Effector memory CD8-positive, alpha-beta T cell (primary cell): ENCODE data around the gene BTBD10.

Source experiments
- ATAC-seq: fragments of 150-1000 bp; cut with Tn5 transposase; replicated peaks from 2 replicates; pipeline ENCODE4 v1.10.0; 2021; ENCODE audit warnings: mild to moderate bottlenecking, moderate library complexity
- DNase-seq, 3 experiments: peaks; one replicate each; pipeline ENCODE4 v3.0.0; 2021
- H3K27ac Mint-ChIP-seq, 2 donors: one replicate each; pipeline ENCODE4 v1.8.0; 2022; ENCODE audit warnings: mild to moderate bottlenecking in 2 of 2, mixed read lengths in 2 of 2, moderate library complexity in 2 of 2
- H3K27me3 Mint-ChIP-seq, 2 donors: one replicate each; pipeline ENCODE4 v1.8.0; 2022; ENCODE audit warnings: mixed read lengths in 2 of 2
- H3K36me3 Mint-ChIP-seq: one replicate; pipeline ENCODE4 v1.8.0; 2022; ENCODE audit warnings: mild to moderate bottlenecking, moderate library complexity, mixed read lengths; ENCODE audit not compliant: insufficient read depth
- H3K4me1 Mint-ChIP-seq, 2 donors: one replicate each; pipeline ENCODE4 v1.8.0; 2022; ENCODE audit warnings: low read depth in 2 of 2, mixed read lengths in 2 of 2
- H3K4me3 Mint-ChIP-seq, 2 donors: one replicate each; pipeline ENCODE4 v1.8.0; 2022; ENCODE audit warnings: mild to moderate bottlenecking in 2 of 2, mixed read lengths in 2 of 2, moderate library complexity in 2 of 2
- H3K9me3 Mint-ChIP-seq, 2 donors: one replicate each; pipeline ENCODE4 v1.8.0; 2022; ENCODE audit warnings: mixed read lengths in 2 of 2

BTBD10 gene

DNA sequence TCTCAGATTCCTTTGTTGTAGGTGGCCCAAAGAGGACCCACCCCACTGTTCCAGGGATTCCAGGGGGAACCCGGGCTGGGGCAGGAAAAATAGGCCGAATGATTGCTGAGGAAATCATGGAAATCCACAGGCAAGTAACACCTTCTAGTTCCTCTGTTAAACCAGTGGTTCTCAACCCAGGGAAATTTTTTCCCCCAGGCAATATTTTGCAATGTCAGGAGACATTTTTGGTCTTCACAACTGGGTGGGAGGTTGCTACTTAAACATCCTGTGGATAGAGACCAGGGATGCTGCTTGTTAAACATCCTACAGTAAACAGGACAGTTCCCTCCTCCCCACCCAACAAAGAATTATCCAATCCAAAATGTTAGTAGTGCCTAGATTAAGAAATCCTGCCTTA lies 84.7 kb downstream of the BTBD10 start:
- H3K36me3 Mint-ChIP-seq: peaks cover 51% of the 10 kb centered on the region
- ATAC-seq: no peak

GRCh38 chr11:13376838-13377237 lies 86.2 kb downstream of the BTBD10 start:
- Mint-ChIP-seq H3K4me1 (peaks cover 7 to 11% of the 10 kb centered on the region in 2 donors), H3K36me3 (peaks cover 41% of the 10 kb centered on the region), H3K27me3 (no peaks in the 10 kb centered on the region), H3K27ac (peak overlapping the region; percentile 67 to 72), H3K4me3 (no peak overlapping the region), H3K9me3 (no peaks in the 10 kb centered on the region)
- no peak for ATAC-seq
- DNase-seq: no peak

More for the DNA sequence above, 84.7 kb downstream of the BTBD10 start:
- Mint-ChIP-seq H3K4me1 (peaks cover 10 to 11% of the 10 kb centered on the region in 2 donors), H3K27me3 (no peaks in the 10 kb centered on the region), H3K4me3 (no peak overlapping the region), H3K27ac (no peak overlapping the region), H3K9me3 (no peaks in the 10 kb centered on the region)
- DNase-seq: no peak

DNA sequence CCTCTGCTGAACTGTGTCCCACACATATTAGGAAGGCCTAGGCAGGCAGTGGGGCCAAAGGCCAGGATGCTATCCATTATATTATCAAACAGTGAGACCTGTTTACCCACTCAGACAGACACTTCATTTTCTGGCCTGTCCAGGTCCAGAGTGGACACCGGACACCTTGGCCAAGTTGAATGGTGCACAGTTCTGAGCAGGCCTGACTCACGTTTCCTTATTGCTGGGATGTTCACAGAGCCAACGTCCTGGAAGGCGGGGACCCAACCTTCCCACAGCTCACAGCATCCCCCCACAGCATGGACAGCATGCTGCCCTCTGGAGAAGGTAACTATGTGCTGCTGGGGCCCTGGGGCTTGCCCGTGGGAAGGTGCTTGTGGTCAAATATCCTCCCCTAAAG lies 86.6 kb downstream of the BTBD10 start:
- Mint-ChIP-seq H3K4me1 (peaks cover 7 to 11% of the 10 kb centered on the region in 2 donors), H3K36me3 (peaks cover 39% of the 10 kb centered on the region), H3K4me3 (no peak overlapping the region), H3K9me3 (no peaks in the 10 kb centered on the region), H3K27ac (peak overlapping the region in 1 of 2 donors; percentile 67), H3K27me3 (no peaks in the 10 kb centered on the region)
- DNase-seq (no peak), ATAC-seq (no peak)

DNA sequence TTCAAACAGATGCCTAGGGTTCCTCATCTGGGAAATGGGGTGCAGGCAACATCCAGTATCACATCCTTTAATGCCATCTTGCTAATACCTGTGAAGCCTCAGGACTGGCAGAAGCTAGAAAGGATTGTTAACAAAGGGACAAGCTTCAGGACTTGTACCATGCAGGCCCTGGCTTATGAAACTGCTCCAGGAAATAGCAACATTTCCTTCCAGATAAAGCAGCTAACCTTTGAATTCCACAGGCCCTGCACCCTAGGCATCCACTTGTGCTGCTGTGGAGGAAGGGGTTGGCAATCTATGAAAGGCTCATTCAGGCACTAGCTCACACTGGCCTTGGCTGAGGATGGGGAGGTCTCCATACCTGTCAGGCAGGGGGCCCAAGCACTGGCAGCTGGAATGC lies 87.2 kb downstream of the BTBD10 start:
- Mint-ChIP-seq H3K9me3 (no peaks in the 10 kb centered on the region), H3K4me3 (no peak overlapping the region), H3K36me3 (peaks cover 35% of the 10 kb centered on the region), H3K27me3 (no peaks in the 10 kb centered on the region), H3K4me1 (peaks cover 7 to 11% of the 10 kb centered on the region in 2 donors), H3K27ac (peak overlapping the region in 1 of 2 donors; percentile 67)
- ATAC-seq: no peak
- DNase-seq: no peak

DNA sequence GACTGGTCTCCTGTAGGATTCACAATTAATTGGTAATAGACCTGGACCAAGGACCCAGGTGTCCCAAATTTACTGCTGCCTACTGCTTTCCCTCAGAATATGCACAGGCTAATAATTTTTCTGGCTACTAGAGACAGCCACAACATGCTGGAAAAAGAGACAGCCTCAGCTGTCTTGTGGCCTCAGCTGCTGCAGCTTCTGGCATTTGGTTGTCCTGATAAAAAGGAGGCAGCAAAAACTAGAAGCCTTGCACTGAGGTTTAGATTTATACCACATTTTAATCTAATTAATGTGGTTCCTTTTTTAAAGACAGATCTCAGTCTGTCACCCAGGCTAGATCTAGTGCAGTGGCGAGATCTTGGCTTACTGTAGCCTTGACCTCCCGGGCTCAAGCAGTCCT lies 89.8 kb downstream of the BTBD10 start:
- no peak overlapping the region for H3K4me3 Mint-ChIP-seq
- ATAC-seq (no peak), DNase-seq (no peak)
- peaks cover 31% of the 10 kb centered on the region for H3K36me3 Mint-ChIP-seq
- no peaks in the 10 kb centered on the region for H3K27me3 Mint-ChIP-seq
- peaks cover 6 to 11% of the 10 kb centered on the region in 2 donors for H3K4me1 Mint-ChIP-seq
- no peak overlapping the region for H3K27ac Mint-ChIP-seq
- H3K9me3 Mint-ChIP-seq: no peaks in the 10 kb centered on the region

- Mint-ChIP-seq H3K27ac (peak overlapping the region in 1 of 2 donors; percentile 24), H3K36me3 (peaks cover 46% of the 10 kb centered on the region), H3K4me3 (no peak overlapping the region), H3K27me3 (no peaks in the 10 kb centered on the region), H3K9me3 (no peaks in the 10 kb centered on the region), H3K4me1 (no peaks in the 10 kb centered on the region)
- DNase-seq (no peak), ATAC-seq (no peak)
These were observed 95.0 kb downstream of the BTBD10 start for GRCh38 chr11:13368041-13368446.

DNA sequence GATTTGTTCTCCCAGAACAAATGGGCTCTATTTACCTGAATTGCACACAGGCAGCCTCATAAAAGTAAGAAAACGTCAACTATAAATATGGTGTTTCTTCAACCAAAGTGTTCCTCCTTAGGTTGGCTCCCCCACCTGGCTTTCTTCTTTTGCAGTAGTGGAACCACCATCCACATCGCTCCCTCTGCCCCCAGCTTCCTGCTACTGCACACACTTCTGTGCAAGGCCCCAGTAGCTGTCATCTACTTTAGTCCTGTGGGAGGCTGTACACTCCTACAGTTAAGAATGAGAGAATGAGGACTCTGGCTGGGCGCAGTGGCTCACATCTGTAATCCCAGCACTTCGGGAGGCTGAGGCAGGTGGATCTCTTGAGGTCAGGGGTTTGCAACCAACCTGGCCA lies 95.9 kb downstream of the BTBD10 start:
- ATAC-seq: no peak
- Mint-ChIP-seq H3K27ac (peak overlapping the region in 1 of 2 donors; percentile 67), H3K9me3 (no peaks in the 10 kb centered on the region)

GRCh38 chr11:13366266-13367026 lies 96.6 kb downstream of the BTBD10 start:
- DNase-seq: no peak
- no peaks in the 10 kb centered on the region for H3K9me3 Mint-ChIP-seq
- no peak for ATAC-seq
- no peak overlapping the region for H3K4me3 Mint-ChIP-seq
- H3K36me3 Mint-ChIP-seq: peaks cover 56% of the 10 kb centered on the region
- peak overlapping the region in 1 of 2 donors; percentile 67 for H3K27ac Mint-ChIP-seq
- no peaks in the 10 kb centered on the region for H3K27me3 Mint-ChIP-seq
- H3K4me1 Mint-ChIP-seq: no peaks in the 10 kb centered on the region

More for the DNA sequence above, 95.9 kb downstream of the BTBD10 start:
- Mint-ChIP-seq H3K4me1 (no peaks in the 10 kb centered on the region), H3K4me3 (no peak overlapping the region), H3K36me3 (peaks cover 51% of the 10 kb centered on the region), H3K27me3 (no peaks in the 10 kb centered on the region)
- no peak for DNase-seq

DNA sequence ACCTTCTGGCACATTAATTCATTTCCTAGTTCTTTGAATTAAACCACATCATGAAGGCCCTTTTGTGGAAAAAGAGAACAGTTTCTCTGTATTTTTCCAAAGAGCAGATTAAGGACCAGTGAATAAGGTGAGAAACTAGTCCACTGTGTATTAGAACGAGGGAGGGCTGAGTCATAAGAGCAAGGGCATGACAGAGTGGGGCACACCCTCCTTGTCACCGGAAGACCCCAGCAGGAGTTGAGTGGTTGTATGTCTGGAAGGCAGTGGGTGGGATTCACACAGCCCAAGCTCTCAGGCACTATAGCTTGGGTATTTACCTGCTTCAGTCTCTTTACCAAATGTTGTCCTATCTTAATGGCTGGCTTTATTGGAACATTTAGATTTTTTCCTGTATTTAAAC lies 98.6 kb downstream of the BTBD10 start:
- Mint-ChIP-seq H3K36me3 (peaks cover 71% of the 10 kb centered on the region), H3K27me3 (no peaks in the 10 kb centered on the region), H3K9me3 (no peaks in the 10 kb centered on the region), H3K4me3 (no peak overlapping the region), H3K27ac (peak overlapping the region; percentile 39 to 52), H3K4me1 (no peaks in the 10 kb centered on the region)
- DNase-seq: no peak
- ATAC-seq: no peak

GRCh38 chr11:13362596-13363109 lies 100.4 kb downstream of the BTBD10 start:
- Mint-ChIP-seq H3K4me1 (no peaks in the 10 kb centered on the region), H3K9me3 (no peaks in the 10 kb centered on the region), H3K27ac (peak overlapping the region in 1 of 2 donors; percentile 35), H3K27me3 (no peaks in the 10 kb centered on the region), H3K4me3 (no peak overlapping the region), H3K36me3 (peaks cover 80% of the 10 kb centered on the region)
- ATAC-seq (no peak), DNase-seq (no peak)

GRCh38 chr11:13358596-13359270 lies 104.3 kb downstream of the BTBD10 start:
- H3K27ac Mint-ChIP-seq: no peak overlapping the region
- ATAC-seq (no peak), DNase-seq (no peak)
- H3K9me3 Mint-ChIP-seq: no peaks in the 10 kb centered on the region
- peaks cover 0 to 5% of the 10 kb centered on the region in 2 donors for H3K4me1 Mint-ChIP-seq
- H3K4me3 Mint-ChIP-seq: no peak overlapping the region
- peaks cover 71% of the 10 kb centered on the region for H3K36me3 Mint-ChIP-seq
- H3K27me3 Mint-ChIP-seq: no peaks in the 10 kb centered on the region

DNA sequence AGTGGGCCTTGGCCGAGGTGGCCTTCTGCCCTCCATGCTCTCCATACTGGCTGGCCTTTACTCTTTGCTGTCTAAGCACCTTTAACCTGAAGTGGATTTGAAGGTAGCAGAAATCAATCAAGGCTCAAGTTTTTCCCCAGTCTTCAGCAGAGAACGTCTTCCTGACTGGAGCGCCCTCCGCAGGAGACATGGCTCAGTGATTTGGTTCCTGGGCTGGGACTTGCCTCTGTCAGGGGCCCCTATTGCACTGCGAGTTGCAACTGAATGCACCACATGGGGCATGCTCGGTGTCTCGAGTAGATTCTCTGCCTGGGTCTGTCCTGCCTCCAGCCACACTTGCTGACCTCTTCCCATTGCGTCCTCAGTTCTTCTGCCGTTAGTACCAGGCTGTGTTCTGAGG lies 105.8 kb downstream of the BTBD10 start:
- peaks cover 0 to 6% of the 10 kb centered on the region in 2 donors for H3K4me1 Mint-ChIP-seq
- no peak overlapping the region for H3K4me3 Mint-ChIP-seq
- no peaks in the 10 kb centered on the region for H3K27me3 Mint-ChIP-seq
- H3K27ac Mint-ChIP-seq: no peak overlapping the region
- H3K36me3 Mint-ChIP-seq: peaks cover 67% of the 10 kb centered on the region
- no peaks in the 10 kb centered on the region for H3K9me3 Mint-ChIP-seq
- DNase-seq: no peak
- no peak for ATAC-seq

- no peaks in the 10 kb centered on the region for H3K27me3 Mint-ChIP-seq
- DNase-seq (no peak), ATAC-seq (no peak)
- H3K4me1 Mint-ChIP-seq: peaks cover 14 to 16% of the 10 kb centered on the region in 2 donors
- H3K27ac Mint-ChIP-seq: peak overlapping the region in 1 of 2 donors; percentile 49
- H3K4me3 Mint-ChIP-seq: no peak overlapping the region
- H3K36me3 Mint-ChIP-seq: peaks cover 58% of the 10 kb centered on the region
- no peaks in the 10 kb centered on the region for H3K9me3 Mint-ChIP-seq
These were observed 107.8 kb downstream of the BTBD10 start for GRCh38 chr11:13355191-13355590.

GRCh38 chr11:13354335-13354734 lies 108.7 kb downstream of the BTBD10 start:
- ATAC-seq (no peak), DNase-seq (no peak)
- H3K27ac Mint-ChIP-seq: peak overlapping the region; percentile 49 to 60
- no peaks in the 10 kb centered on the region for H3K9me3 Mint-ChIP-seq
- peaks cover 18 to 19% of the 10 kb centered on the region in 2 donors for H3K4me1 Mint-ChIP-seq
- H3K36me3 Mint-ChIP-seq: peaks cover 62% of the 10 kb centered on the region
- H3K4me3 Mint-ChIP-seq: no peak overlapping the region
- no peaks in the 10 kb centered on the region for H3K27me3 Mint-ChIP-seq
